M059J (cell line): Measurements from ENCODE around the gene SPATA25. TPM values are rescaled to one million over a fixed set of nuclear protein-coding genes. Genes with fewer than 3 reads are reported as not detected.
"Not testable (repeated sequence)": the region's sequence is repeated elsewhere in the genome, so short reads cannot be mapped to it uniquely, and the experiment has no call there.

Source experiments
- DNase-seq: peaks from one replicate; pipeline ENCODE4 v3.0.0-alpha.2; 2012; ENCODE audit warnings: low read depth
- total RNA-seq: library from RNA; depleted of rRNA; stranded (reverse); fragments of >200 nt; shearing (Covaris generic); gene quantifications from 2 replicates; pipeline ENCODE4 v1.2.3, GENCODE V29; 2014

SPATA25 gene
- total RNA-seq, 1 experiment from 2014 or later: 0.52 TPM

DNA sequence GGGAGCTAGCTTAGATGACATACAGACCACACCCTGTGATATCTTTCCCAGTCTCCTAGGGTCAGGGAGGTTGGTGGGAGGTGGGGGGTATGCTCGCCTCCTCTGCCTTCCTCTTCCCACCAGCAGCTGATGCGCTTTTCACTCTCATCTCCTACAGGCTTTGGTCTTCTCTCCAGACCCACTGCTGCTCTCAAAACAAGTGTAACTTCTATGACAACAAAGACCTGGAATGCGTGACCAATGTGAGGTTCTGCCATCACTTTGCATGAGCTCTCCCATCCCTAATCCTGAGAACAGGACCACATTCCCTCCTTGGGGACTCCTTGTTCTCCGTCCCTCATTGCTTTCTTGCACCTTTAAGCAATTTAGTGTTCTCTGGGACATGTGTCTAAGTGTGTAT lies 6.4 kb upstream of the SPATA25 start:
- DNase-seq: peak; percentile 35

DNA sequence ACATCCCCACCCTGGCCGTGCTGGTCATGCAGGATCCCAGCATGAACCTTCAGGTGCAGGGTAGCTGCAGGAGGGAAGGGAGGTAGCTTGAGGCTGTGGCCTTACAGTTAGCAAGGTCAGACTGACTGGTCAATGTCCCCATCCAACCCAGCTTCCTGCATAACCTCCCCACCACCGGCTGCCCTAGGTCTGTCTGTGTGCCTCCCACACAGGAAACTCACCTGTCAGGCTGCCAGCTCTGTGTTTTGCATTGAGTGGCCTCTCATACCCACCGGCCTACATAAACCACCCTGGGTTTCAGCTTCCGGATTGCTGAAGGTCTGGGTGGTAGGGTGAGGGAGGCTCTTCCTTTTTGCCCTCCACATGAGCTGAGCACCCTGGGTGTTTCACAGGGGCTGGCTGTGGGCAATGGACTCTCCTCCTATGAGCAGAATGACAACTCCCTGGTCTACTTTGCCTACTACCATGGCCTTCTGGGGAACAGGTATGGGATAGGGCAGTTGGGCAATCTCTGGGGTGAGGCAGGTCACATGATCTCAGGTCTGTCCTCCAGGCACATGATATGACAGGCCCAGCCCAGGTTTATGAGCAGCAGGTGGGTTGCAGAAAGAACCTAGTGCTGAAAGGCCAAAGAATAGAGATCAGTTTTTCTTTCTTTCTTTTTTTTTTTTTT lies 5.5 kb upstream of the SPATA25 start:
- DNase-seq: no peak

DNA sequence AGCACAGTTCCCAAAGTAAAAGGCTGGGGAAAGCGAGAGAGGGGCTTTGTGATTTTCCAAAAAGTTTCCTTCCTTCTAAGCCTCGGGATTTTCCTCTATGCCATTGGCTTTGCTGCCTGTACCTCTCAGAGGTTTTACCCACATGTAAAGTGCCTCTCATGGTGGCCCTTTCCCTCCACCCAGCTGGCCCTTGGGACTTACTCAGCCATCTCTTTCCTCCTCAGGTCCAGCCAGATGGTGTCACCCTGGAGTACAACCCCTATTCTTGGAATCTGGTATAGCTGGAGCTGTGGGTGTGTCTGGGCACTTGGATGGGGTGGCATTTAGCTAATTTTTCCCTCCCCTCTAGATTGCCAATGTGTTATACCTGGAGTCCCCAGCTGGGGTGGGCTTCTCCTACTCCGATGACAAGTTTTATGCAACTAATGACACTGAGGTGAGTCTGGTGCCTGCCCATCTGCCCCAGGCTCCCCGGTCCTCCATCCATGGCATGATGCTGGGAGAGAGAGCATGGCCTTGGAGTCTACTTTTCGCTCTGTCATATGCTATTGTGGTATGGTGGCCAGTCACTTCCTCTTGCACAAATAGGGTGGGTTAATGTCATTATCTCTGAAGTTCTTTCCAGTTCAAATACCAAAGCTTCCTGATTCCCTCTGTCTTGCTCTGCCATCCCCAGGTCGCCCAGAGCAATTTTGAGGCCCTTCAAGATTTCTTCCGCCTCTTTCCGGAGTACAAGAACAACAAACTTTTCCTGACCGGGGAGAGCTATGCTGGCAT lies 4.8 kb upstream of the SPATA25 start:
- peak; percentile 64 for DNase-seq

DNA sequence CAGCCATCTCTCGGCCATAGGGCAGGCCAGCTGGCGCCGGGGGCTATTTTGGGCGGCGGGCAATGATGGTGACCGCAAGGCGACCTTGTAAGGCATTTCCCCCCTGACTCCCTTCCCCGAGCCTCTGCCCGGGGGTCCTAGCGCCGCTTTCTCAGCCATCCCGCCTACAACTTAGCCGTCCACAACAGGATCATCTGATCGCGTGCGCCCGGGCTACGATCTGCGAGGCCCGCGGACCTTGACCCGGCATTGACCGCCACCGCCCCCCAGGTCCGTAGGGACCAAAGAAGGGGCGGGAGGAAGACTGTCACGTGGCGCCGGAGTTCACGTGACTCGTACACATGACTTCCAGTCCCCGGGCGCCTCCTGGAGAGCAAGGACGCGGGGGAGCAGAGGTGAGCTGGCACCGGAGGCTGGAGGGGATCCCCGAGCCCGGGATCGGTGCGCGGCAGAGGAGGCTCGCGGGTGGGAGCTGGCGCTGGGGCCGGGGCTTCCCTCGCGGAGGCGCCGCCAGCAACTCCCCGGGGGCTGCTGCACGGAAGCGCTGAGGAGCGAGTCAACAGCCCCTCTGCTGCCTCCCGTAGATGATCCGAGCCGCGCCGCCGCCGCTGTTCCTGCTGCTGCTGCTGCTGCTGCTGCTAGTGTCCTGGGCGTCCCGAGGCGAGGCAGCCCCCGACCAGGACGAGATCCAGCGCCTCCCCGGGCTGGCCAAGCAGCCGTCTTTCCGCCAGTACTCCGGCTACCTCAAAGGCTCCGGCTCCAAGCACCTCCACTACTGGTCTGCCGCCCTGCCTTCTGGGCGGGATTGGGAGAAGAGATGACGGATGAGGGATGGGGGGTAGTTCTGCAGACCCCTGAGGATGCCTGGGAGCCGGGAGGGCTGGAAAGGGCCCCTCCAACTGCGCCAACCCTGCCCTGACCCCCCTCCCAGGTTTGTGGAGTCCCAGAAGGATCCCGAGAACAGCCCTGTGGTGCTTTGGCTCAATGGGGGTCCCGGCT lies 3.9 kb upstream of the SPATA25 start, which contains the start of the genes CTSA and NEURL2:
Gene CTSA, plus strand, starts transcription at position 351 of the 999 bp plus-strand sequence. Its CDS starts 234 bp downstream, at position 585.
Gene NEURL2, minus strand, starts transcription at position 224 of the 999 bp plus-strand sequence. Its CDS starts 217 bp downstream, at position 7.
- peak; percentile 96 for DNase-seq

DNA sequence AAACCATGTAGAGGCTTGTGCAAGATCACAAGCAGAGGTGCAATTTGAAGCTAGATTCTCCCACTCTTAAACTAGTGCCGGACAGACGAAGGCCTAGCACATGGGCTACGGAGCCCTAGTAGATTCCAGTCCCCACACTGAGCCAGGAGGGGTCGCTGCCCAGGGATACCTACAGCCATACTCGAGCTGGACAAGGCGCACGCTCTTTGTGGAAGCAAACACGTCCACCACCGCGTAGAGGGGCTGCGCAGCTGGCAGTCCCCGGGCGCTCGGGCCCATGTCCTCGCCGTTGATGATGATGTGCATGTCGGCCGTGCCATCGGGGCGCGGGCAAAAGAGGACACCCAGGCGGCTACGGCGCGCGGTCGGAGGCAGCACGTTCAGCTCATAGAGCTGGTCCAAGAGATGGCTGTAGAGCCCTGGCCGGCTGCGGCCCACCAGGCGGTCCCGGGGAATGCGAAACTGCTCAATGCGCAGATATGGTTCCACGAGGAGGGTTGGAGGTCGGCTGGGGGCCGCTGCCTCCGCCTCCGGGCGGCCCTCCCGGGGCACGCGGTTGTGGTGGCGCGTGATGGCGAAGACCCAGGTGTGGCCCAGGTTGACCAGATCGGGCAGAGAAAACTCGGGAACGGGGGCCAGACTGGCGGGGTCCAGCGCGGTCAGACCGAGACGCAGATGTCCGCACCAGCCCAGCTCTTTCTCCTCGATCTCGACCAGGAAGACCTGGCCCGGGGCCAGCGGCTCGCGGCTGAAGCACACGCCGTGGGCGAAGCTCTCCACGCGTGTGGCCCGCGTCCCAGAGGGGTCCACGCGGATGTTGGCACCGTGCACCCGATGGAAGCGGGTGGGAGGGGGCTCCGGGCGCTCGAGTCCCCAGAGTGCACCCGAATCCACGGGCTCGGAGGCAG lies 2.9 kb upstream of the SPATA25 start:
- peak; percentile 53 for DNase-seq

DNA sequence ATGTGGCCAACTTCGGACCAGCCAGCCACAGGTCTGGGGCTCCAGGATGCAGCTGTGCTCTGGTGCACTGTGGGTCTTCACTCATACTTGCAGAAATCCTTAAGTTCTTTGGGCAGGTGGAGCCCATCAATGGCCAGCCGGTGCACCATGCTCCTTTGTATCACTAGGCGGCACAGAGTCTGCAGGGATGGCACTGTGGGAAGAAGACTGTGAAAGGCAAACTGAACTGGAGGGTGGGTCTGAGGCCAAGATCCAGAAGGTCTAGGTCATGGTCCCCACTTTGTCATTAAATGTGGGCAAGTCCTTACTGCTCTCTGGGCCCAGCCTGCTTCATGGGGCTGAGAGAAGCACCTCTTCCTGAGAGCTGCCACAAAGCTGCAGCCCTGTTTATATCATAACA lies 1.3 kb upstream of the SPATA25 start:
- no peak for DNase-seq

DNA sequence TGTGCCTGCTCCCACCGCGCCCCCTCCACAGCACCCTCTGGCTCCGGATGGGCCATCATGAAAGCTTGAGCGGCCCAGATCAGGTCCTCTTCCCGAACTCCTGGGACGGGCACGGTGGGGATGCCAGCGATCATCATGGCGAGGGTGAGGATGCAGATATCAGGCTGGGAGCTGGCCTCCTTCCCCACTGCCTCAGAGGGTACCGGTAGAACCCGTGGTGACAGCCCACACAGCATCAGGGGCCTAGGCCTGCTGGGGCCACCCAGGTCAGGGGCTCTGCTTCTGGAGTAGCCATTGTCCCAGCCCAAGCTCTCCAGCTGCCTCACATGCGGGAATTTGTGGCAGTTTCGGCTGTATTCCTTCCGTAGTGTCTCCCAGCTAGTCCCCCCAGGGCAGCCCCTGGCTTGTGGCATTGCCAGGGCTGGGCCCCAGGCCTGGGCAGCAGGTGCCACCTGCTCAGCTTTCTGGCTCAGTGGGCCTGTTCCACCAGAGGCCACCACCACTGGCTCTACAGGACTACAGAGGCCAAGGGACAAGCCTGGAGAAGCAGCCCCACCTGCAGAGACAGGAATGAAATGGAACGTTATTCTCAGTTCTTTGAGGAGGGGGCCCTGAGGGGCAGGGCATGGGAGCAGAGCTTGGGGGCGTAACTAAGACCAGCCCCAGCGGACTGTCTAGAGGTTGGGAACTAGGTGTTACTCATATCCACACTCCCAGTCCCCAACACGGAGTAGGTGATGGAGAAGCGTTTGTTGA lies 654 bp downstream of the SPATA25 start:
- no peak for DNase-seq

DNA sequence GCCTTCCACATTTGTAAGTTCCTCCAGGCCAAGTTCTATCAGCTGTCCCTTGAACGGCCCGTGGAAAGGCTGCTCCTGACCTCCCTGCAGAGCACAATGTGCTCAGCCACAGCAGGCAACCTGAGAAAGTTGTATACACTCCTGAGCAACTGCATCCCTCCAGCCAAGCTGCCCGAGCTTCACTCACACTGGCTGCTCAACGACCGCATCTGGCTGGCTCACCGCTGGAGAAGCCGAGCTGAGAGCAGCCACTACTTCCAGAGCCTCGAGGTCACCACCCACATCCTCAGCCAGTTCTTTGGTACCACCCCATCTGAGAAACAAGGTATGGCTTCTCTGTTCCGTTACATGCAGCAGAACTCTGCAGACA lies 4.3 kb downstream of the SPATA25 start:
- DNase-seq: no peak

DNA sequence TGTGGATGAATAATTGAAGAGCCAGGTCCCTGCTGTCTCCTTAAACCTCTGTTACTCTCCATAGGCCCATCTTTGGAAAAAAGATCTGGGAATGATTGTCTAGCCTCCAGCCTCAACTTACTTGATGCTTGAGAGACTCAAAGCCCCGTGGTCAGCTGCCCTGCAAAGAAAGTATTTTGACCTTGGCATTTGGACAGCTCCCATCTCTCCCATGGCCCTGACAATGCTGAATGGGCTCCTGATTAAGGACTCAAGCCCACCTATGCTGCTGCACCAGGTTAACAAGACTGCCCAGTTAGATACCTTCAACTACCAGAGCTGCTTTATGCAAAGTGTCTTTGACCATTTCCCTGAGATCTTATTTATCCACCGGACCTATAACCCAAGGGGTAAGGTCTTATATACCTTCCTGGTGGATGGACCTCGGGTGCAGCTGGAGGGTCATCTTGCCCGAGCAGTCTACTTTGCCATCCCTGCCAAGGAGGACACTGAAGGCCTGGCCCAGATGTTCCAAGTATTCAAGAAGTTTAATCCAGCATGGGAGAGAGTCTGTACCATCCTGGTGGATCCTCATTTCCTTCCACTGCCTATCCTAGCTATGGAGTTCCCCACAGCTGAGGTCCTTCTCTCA lies 4.8 kb downstream of the SPATA25 start:
- no peak for DNase-seq

DNA sequence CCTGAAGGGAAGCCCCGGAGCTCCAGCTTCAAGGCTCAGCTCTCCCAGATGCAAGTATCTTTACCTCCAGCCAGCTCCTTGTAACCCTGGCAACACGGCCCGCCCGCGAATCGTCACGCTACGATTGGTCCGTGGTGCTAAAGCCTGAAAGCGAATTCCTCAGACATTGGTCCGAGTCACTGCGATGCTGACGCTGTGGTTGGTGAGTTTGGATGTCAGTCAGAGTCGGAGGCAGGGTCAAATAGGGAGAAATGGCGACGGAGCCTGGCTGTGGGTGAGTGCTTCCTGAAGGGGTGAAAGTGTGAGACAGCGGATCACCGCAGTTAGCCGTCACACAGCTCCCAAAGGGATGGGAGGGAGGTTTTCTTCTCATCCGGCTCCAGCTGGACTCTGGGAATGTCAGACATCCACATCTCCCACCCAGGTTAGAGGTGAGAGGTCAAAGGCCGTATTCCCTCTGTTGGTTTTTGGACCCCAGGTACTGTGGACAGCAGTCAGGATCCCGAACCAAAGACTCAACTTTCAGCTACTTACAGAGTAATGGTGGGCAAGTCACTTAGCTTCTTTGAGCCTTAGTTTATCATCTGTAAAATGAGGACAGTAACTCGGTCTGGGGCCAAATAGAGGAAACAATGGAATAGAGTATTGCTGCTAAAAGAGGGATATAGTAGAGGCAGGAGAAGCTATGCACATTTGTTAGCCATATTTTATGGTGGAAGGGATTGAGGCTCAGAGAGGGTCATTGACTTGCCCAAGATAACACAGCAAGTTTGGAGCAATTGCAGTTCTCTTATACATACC lies 6.2 kb downstream of the SPATA25 start, which contains the start of gene ZSWIM1:
Gene ZSWIM1, plus strand, starts transcription at position 240 of the 801 bp plus-strand sequence. CDS start 1,366 bp downstream, outside the sequence.
- DNase-seq: peak; percentile 100

DNA sequence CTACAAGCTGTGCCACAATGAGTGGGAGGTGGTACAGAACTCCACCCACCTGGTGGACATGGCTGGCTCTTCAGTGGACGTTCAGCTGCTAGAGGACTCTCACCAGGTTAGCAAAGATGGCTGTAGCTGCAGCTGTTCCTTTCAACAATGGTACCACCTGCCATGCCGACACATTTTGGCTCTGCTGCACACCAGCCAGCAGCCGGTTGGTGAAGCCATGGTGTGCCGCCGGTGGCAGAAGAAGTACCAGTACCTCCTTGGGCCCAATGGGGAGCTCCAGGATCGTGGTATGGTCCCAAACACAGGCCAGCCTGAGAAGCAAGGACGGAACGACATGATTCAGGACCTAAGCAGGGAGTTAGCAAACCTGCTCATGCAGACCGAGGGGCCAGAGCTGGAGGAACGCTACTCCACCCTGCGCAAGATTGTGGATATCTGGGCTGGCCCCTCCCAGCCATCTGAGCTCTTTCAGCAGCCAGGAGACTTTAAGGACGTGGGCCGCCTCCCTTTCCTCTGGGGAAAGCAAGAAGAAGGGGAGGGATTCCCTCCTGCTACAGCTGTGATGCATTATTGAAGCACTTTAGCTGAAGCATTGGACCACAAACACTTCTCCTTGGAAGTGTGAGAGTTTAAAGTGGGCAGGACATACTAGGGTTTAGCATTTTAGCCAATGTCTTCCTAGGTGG lies 9.2 kb downstream of the SPATA25 start:
- DNase-seq: no peak

DNA sequence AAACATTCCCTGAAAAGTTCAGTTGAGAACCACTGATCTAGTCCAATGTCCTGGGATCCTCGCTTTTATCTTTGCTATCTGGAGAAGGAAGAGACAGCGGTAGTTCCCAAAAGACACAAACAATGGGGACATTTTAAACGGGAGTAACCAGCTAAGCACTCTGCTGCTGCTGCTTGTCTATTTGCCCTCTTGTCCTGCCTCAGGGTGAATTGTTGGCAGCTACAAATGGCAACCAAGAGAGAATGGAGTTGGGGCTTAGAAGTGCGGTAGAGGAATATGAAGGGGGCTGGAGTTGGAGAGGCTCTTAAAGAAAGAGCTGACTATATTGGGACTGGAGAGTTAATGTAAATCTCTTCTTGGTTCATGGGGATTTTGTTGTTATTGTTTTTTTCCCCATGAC lies 12.8 kb downstream of the SPATA25 start:
- DNase-seq: no peak

DNA sequence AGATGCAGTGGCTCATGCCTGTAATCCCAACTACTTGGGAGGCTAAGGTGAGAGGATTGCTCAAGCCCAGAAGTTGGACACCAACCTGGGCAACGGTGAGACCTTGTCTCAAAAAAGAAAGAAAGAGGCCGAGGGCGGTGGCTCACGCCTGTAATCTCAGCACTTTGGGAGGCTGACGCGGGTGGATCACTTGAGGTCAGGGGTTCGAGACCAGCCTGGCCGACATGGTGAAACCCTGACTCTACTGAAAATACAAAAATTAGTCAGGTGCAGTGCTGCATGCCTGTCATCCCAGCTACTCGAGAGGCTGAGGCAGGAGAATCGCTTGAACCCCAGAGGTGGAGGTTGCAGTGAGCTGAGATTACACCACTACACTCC lies 13.3 kb downstream of the SPATA25 start:
- not testable (repeated sequence) for DNase-seq

DNA sequence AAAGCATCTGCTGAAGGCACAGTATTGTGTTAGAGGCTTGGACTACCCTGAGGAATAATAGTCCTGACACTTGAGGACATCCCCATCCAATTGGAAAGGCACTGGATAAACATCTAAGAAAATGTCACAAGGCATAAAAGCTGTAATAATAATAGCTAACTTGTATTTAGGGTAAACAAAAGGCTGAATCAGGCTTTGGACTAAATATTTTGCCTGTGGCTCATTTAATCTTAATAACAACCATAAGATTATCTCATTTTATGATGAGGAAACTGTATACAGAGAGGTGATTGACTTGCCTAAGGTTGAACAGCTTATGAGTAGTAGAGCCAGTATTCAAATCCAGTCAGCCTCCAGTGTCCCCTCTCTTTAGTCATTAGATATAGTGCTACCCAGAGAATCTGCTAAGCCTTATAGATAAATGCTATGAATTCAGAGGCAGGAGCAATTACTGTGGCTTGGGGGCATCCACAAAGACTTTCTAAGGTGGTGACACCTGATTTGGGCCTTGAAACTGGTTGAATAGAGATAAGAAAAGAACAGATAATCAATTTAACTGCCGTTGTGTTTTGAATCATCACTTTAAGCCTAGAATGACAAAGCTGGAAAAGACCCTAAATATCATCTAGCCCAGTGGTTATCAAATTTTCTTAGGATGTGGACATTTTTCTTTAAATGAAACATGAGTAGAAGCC lies 13.9 kb downstream of the SPATA25 start:
- DNase-seq: peak; percentile 40

DNA sequence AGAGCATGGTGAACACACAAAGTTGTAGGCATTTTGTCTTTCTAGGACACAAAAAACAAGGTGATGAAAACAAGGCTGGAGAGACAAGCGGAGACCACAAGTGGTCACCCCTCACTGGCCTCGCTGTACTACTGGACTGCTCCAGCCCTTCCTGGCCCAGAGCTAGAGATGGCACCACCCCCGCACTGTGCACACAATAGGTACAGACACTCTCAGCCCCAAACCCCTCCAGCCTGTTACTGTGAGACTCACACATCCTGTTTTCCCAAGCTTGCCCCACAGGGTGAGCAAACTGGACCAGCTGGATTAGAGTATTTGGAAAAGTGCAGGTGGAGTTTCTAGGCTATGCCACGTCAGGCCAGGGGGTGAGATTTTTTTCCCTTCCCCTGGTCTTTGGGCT lies 14.8 kb downstream of the SPATA25 start:
- DNase-seq: no peak

DNA sequence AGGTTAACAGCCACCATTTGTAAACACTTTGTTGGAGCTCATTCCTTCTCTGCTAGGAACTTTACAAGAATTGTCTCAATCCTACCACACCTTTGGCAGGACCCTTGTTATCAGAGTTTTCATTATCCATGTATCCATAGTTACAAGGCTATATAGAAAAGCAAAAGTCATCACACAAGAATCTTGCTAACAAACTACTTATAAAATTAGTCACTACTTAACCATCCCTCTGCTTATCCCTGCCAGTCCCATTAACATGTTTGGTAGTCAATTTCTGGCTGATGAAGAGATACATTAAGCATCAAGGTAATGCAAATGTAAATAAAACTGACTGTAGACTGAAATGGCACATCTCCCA lies 19.6 kb downstream of the SPATA25 start:
- DNase-seq: peak; percentile 95

DNA sequence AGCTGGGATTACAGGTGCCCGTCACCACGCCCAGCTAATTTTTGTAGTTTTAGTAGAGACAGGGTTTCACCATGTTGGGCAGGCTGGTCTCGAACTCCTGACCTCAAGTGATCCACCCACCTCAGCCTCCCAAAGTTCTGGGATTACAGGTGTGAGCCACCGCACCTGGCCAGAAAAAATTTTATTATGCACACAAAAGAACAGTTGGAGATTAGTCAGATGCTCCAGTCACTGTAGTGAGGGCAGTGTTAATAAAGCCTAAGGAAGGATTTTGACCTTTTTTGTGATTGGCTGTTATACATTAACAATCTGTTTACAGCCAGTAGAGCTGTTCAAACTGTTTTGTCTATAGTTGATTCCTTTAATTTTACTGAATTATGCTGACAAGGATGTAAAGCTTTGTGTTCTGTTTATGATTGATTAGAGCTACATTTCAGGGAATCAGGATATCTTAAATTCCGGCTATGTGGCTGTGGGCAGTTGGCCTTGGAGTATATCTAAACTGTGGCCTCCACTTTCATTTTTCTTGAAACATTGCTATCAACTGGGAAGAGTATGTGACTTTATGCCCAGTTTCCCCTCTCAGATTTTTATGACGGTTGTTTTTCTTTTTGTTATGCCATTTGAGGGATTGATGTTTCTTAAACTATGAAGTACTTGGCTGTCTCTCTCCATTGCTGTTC lies 20.1 kb downstream of the SPATA25 start:
- no peak for DNase-seq
